ENCODE results near the gene MYO15A.

MYO15A gene

GRCh38 chr17:18119166-18119745, 10.7 kb downstream of the MYO15A start:
- no peaks in the 10 kb centered on the region for H3K9me3 ChIP-seq (ENCODE audit: control insufficient read depth, low read depth, low read length)
- no peaks in the 10 kb centered on the region for H3K4me1 ChIP-seq (ENCODE audit: control insufficient read depth, low read depth, low read length)
- no peaks in the 10 kb centered on the region for H3K36me3 ChIP-seq (ENCODE audit: control insufficient read depth, low read depth, low read length)
- no peaks in the 10 kb centered on the region for H3K27me3 ChIP-seq (ENCODE audit: control insufficient read depth, insufficient read depth, low read length)
- H3K27ac ChIP-seq (ENCODE audit: low read length): no peak overlapping the region
- no peak overlapping the region for H3K9ac ChIP-seq (ENCODE audit: low read length)
- no peak overlapping the region for H3K4me3 ChIP-seq (ENCODE audit: low read length)

DNA sequence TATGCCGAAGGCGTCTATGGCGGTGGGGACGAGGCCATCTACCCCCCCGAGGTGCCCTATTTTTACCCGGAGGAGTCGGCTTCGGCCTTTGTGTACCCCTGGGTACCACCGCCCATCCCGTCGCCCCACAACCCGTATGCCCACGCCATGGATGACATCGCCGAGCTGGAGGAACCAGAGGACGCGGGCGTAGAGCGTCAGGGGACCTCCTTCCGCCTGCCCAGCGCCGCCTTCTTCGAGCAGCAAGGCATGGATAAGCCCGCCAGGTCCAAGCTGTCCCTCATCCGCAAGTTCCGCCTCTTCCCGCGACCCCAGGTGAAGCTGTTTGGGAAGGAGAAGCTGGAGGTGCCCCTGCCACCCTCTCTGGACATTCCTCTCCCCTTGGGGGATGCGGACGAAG, 11.4 kb downstream of the MYO15A start:
- Histone ChIP-seq H3K4me1 (ENCODE audit: control insufficient read depth, low read depth, low read length) (no peaks in the 10 kb centered on the region), H3K4me3 (ENCODE audit: low read length) (no peak overlapping the region), H3K36me3 (ENCODE audit: control insufficient read depth, low read depth, low read length) (no peaks in the 10 kb centered on the region), H3K27me3 (ENCODE audit: control insufficient read depth, insufficient read depth, low read length) (no peaks in the 10 kb centered on the region), H3K9me3 (ENCODE audit: control insufficient read depth, low read depth, low read length) (no peaks in the 10 kb centered on the region), H3K27ac (ENCODE audit: low read length) (no peak overlapping the region), H3K9ac (ENCODE audit: low read length) (no peak overlapping the region)

GRCh38 chr17:18120461-18121017, 12.0 kb downstream of the MYO15A start:
- Histone ChIP-seq H3K9ac (ENCODE audit: low read length) (no peak overlapping the region), H3K9me3 (ENCODE audit: control insufficient read depth, low read depth, low read length) (no peaks in the 10 kb centered on the region), H3K27me3 (ENCODE audit: control insufficient read depth, insufficient read depth, low read length) (no peaks in the 10 kb centered on the region), H3K4me1 (ENCODE audit: control insufficient read depth, low read depth, low read length) (no peaks in the 10 kb centered on the region), H3K27ac (ENCODE audit: low read length) (no peak overlapping the region), H3K36me3 (ENCODE audit: control insufficient read depth, low read depth, low read length) (no peaks in the 10 kb centered on the region), H3K4me3 (ENCODE audit: low read length) (no peak overlapping the region)

GRCh38 chr17:18121144-18121910, 12.8 kb downstream of the MYO15A start:
- H3K9ac ChIP-seq (ENCODE audit: low read length): no peak overlapping the region
- no peaks in the 10 kb centered on the region for H3K9me3 ChIP-seq (ENCODE audit: control insufficient read depth, low read depth, low read length)
- no peak overlapping the region for H3K4me3 ChIP-seq (ENCODE audit: low read length)
- H3K4me1 ChIP-seq (ENCODE audit: control insufficient read depth, low read depth, low read length): no peaks in the 10 kb centered on the region
- no peaks in the 10 kb centered on the region for H3K36me3 ChIP-seq (ENCODE audit: control insufficient read depth, low read depth, low read length)
- no peaks in the 10 kb centered on the region for H3K27me3 ChIP-seq (ENCODE audit: control insufficient read depth, insufficient read depth, low read length)
- H3K27ac ChIP-seq (ENCODE audit: low read length): no peak overlapping the region

GRCh38 chr17:18122990-18123753, 14.6 kb downstream of the MYO15A start:
- no peak overlapping the region for H3K27ac ChIP-seq (ENCODE audit: low read length)
- H3K4me3 ChIP-seq (ENCODE audit: low read length): no peak overlapping the region
- H3K9ac ChIP-seq (ENCODE audit: low read length): no peak overlapping the region
- no peaks in the 10 kb centered on the region for H3K36me3 ChIP-seq (ENCODE audit: control insufficient read depth, low read depth, low read length)
- H3K27me3 ChIP-seq (ENCODE audit: control insufficient read depth, insufficient read depth, low read length): no peaks in the 10 kb centered on the region
- no peaks in the 10 kb centered on the region for H3K4me1 ChIP-seq (ENCODE audit: control insufficient read depth, low read depth, low read length)
- H3K9me3 ChIP-seq (ENCODE audit: control insufficient read depth, low read depth, low read length): no peaks in the 10 kb centered on the region

DNA sequence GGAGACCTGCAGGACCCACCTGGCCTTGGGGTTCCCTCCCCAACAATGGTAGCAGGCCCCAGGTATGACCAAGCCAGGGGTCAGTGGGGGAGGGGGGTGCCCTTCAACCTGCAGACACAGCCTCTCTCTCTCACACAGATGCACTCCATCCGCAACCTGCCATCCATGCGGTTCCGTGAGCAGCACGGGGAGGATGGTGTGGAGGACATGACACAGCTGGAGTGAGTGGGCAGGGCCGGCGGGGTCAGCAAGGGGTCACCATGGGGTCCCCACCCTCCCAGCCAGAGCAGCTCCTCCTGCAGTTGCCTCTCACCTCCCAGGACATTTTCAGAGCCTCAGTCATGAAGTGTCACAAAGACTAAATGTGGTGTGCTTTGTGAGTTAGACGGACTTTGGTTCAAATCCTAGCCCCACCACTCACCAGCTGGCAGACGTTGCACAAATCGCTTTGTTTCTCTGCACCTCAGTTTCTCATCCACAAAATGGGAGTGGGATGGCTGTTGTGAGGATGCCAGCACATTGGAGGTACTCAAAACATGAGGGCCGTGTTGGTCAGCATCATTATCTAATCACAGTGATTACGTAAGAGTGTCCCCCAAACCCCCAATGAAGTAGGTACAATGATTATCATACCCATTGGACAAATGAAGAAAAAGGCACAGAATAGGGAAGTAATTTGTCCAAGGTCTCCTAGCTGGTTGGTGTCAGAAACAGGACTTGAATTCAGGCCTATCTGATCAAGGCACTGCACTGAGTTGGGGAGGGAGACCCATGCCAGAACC, 16.0 kb downstream of the MYO15A start:
- Histone ChIP-seq H3K27me3 (ENCODE audit: control insufficient read depth, insufficient read depth, low read length) (no peaks in the 10 kb centered on the region), H3K4me3 (ENCODE audit: low read length) (no peak overlapping the region), H3K36me3 (ENCODE audit: control insufficient read depth, low read depth, low read length) (no peaks in the 10 kb centered on the region)

GRCh38 chr17:18129041-18129502, 20.5 kb downstream of the MYO15A start:
- no peak overlapping the region for H3K4me3 ChIP-seq (ENCODE audit: low read length)
- H3K27me3 ChIP-seq (ENCODE audit: control insufficient read depth, insufficient read depth, low read length): no peaks in the 10 kb centered on the region
- no peak overlapping the region for H3K27ac ChIP-seq (ENCODE audit: low read length)
- H3K9ac ChIP-seq (ENCODE audit: low read length): no peak overlapping the region
- no peaks in the 10 kb centered on the region for H3K36me3 ChIP-seq (ENCODE audit: control insufficient read depth, low read depth, low read length)
- H3K4me1 ChIP-seq (ENCODE audit: control insufficient read depth, low read depth, low read length): no peaks in the 10 kb centered on the region
- no peaks in the 10 kb centered on the region for H3K9me3 ChIP-seq (ENCODE audit: control insufficient read depth, low read depth, low read length)

More for the DNA sequence above, 16.0 kb downstream of the MYO15A start:
- no peaks in the 10 kb centered on the region for H3K4me1 ChIP-seq (ENCODE audit: control insufficient read depth, low read depth, low read length)
- no peaks in the 10 kb centered on the region for H3K9me3 ChIP-seq (ENCODE audit: control insufficient read depth, low read depth, low read length)
- no peak overlapping the region for H3K9ac ChIP-seq (ENCODE audit: low read length)
- H3K27ac ChIP-seq (ENCODE audit: low read length): no peak overlapping the region

- Histone ChIP-seq H3K9ac (ENCODE audit: low read length) (no peak overlapping the region), H3K4me1 (ENCODE audit: control insufficient read depth, low read depth, low read length) (no peaks in the 10 kb centered on the region), H3K27me3 (ENCODE audit: control insufficient read depth, insufficient read depth, low read length) (no peaks in the 10 kb centered on the region), H3K27ac (ENCODE audit: low read length) (no peak overlapping the region), H3K4me3 (ENCODE audit: low read length) (no peak overlapping the region), H3K36me3 (ENCODE audit: control insufficient read depth, low read depth, low read length) (no peaks in the 10 kb centered on the region), H3K9me3 (ENCODE audit: control insufficient read depth, low read depth, low read length) (no peaks in the 10 kb centered on the region)
These were observed 24.2 kb downstream of the MYO15A start for GRCh38 chr17:18132711-18133110.

- no peaks in the 10 kb centered on the region for H3K9me3 ChIP-seq (ENCODE audit: control insufficient read depth, low read depth, low read length)
- no peak overlapping the region for H3K9ac ChIP-seq (ENCODE audit: low read length)
These were observed 27.8 kb downstream of the MYO15A start for GRCh38 chr17:18136357-18136756.

GRCh38 chr17:18138065-18138749, 29.7 kb downstream of the MYO15A start:
- H3K4me1 ChIP-seq (ENCODE audit: control insufficient read depth, low read depth, low read length): peaks cover 5% of the 10 kb centered on the region
- no peaks in the 10 kb centered on the region for H3K36me3 ChIP-seq (ENCODE audit: control insufficient read depth, low read depth, low read length)
- no peak overlapping the region for H3K4me3 ChIP-seq (ENCODE audit: low read length)
- no peak overlapping the region for H3K27ac ChIP-seq (ENCODE audit: low read length)
- H3K9me3 ChIP-seq (ENCODE audit: control insufficient read depth, low read depth, low read length): no peaks in the 10 kb centered on the region
- no peak overlapping the region for H3K9ac ChIP-seq (ENCODE audit: low read length)
- H3K27me3 ChIP-seq (ENCODE audit: control insufficient read depth, insufficient read depth, low read length): no peaks in the 10 kb centered on the region

More at GRCh38 chr17:18136357-18136756, 27.8 kb downstream of the MYO15A start:
- Histone ChIP-seq H3K36me3 (ENCODE audit: control insufficient read depth, low read depth, low read length) (no peaks in the 10 kb centered on the region), H3K27ac (ENCODE audit: low read length) (no peak overlapping the region), H3K4me3 (ENCODE audit: low read length) (no peak overlapping the region), H3K4me1 (ENCODE audit: control insufficient read depth, low read depth, low read length) (no peaks in the 10 kb centered on the region), H3K27me3 (ENCODE audit: control insufficient read depth, insufficient read depth, low read length) (no peaks in the 10 kb centered on the region)

Data from iPS-18a (cell line).